Endothelial cell of umbilical vein (primary cell): ENCODE measurements around the gene DOCK4. TPM values are rescaled to one million over a fixed set of nuclear protein-coding genes. Genes with fewer than 3 reads are reported as not detected.
"Not testable (repeated sequence)": the region's sequence is repeated elsewhere in the genome, so short reads cannot be mapped to it uniquely, and the experiment has no call there.

ENCODE experiments used
- BruUV-seq: library from RNA; stranded (reverse); fragments of 400-500 nt; replicated peaks from 2 replicates; lab custom pipeline; 2021; lab: Mats Ljungman, UMichigan
- CTCF ChIA-PET: fragments of 300-600, 350-600 bp; sonication (Branson Sonifier 250); formaldehyde crosslinking; loops from one replicate; lab custom pipeline; 2021; ENCODE audit warnings: antibody characterized with exemption, inconsistent platforms; lab: Charles Lee
- POLR2A ChIA-PET: fragments of 300-600, 350-600 bp; sonication (Branson Sonifier 250); formaldehyde crosslinking; loops from one replicate; lab custom pipeline; 2021; ENCODE audit warnings: antibody characterized with exemption, inconsistent platforms; lab: Charles Lee
- DNase-seq: peaks from one replicate; pipeline ENCODE4 v3.0.0-alpha.2; 2011; ENCODE audit warnings: low read depth, low spot score
- FAIRE-seq: peaks from 2 replicates; lab custom pipeline; 2011; peaks lifted over from hg19 to GRCh38; lab: Jason Lieb, UNC
- H2AFZ ChIP-seq: 2 replicates; pipeline ENCODE4 v1.6.0; 2012; ENCODE audit warnings: low read depth, low read length, control low read depth, inconsistent platforms
- H3K27ac ChIP-seq: 2 replicates; pipeline ENCODE4 v1.5.1; 2011; ENCODE audit warnings: low read depth, mild to moderate bottlenecking, control low read depth, low read length, moderate library complexity; ENCODE audit not compliant: insufficient read depth
- H3K27me3 ChIP-seq, 2 experiments: 2 replicates each; pipeline versions ENCODE4 v1.6.0 to v1.6.1; 2011; ENCODE audit warnings: low read length in 2 of 2, mixed read lengths in 1 of 2; ENCODE audit not compliant: control insufficient read depth in 2 of 2, insufficient read depth in 2 of 2
- H3K36me3 ChIP-seq, 2 experiments: 2 replicates in 1 of 2; 3 replicates in 1 of 2; pipeline ENCODE4 v1.5.1; 2011; ENCODE audit warnings: low read length in 2 of 2, mild to moderate bottlenecking in 1 of 2, moderate library complexity in 1 of 2; ENCODE audit not compliant: control insufficient read depth in 2 of 2, insufficient read depth in 2 of 2; ENCODE audit errors: extremely low read depth in 1 of 2
- H3K4me1 ChIP-seq: 3 replicates; pipeline ENCODE4 v1.5.1; 2011; ENCODE audit warnings: mild to moderate bottlenecking, low read length; ENCODE audit not compliant: control insufficient read depth, insufficient read depth; ENCODE audit errors: extremely low read depth
- H3K4me2 ChIP-seq: 2 replicates; pipeline ENCODE4 v1.6.1; 2011; ENCODE audit warnings: low read length, control low read depth, mixed read lengths; ENCODE audit not compliant: insufficient read depth
- H3K4me3 ChIP-seq, 3 experiments: fragments of 200-600 bp in 1 of 3; sonication (generic), shearing (Covaris generic) in 1 of 3; replicated peaks in 1 of 3; 2 replicates each; pipeline ENCODE4 v1.5.1; 2011 to 2016; ENCODE audit warnings: control low read depth in 3 of 3, low read length in 3 of 3, mild to moderate bottlenecking in 2 of 3, inconsistent platforms in 1 of 3, low read depth in 1 of 3, moderate library complexity in 1 of 3; ENCODE audit not compliant: insufficient read depth in 1 of 3
- H3K79me2 ChIP-seq: 2 replicates; pipeline ENCODE4 v1.6.0; 2012; ENCODE audit warnings: low read length, inconsistent platforms; ENCODE audit not compliant: control insufficient read depth, insufficient read depth
- H3K9ac ChIP-seq: replicated peaks from 2 replicates; pipeline ENCODE3; 2011; ENCODE audit warnings: low read length, control low read depth; ENCODE audit not compliant: insufficient read depth; ENCODE audit errors: extremely low read depth
- H3K9me1 ChIP-seq: replicated peaks from 3 replicates; pipeline ENCODE4 v1.6.0; 2011; ENCODE audit warnings: mild to moderate bottlenecking, low read length; ENCODE audit not compliant: control insufficient read depth, insufficient read depth; ENCODE audit errors: extremely low read depth
- H3K9me3 ChIP-seq: replicated peaks from 2 replicates; pipeline ENCODE4 v1.5.1; 2012; ENCODE audit warnings: low read length, inconsistent platforms; ENCODE audit not compliant: control insufficient read depth, insufficient read depth
- H4K20me1 ChIP-seq: replicated peaks from 2 replicates; pipeline ENCODE3; 2011; ENCODE audit warnings: mild to moderate bottlenecking, low read length; ENCODE audit not compliant: control insufficient read depth, insufficient read depth; ENCODE audit errors: extremely low read depth
- CTCF ChIP-seq, 2 donors: IDR thresholded peaks; 1 replicate in 1 of 2; 2 replicates in 1 of 2; pipeline ENCODE4 v1.5.1; 2011; ENCODE audit warnings: low read length in 2 of 2, mild to moderate bottlenecking in 2 of 2, moderate library complexity in 2 of 2, control low read depth in 1 of 2, inconsistent platforms in 1 of 2, low read depth in 1 of 2; ENCODE audit not compliant: insufficient read depth in 1 of 2; ENCODE audit errors: extremely low read depth in 1 of 2
- GATA2 ChIP-seq: IDR thresholded peaks from 2 replicates; pipeline ENCODE4 v1.7.0; 2011; ENCODE audit warnings: low read depth, mild to moderate bottlenecking, moderate library complexity, mixed read lengths, low read length; ENCODE audit not compliant: insufficient read length, insufficient read depth
- POLR2AphosphoS5 ChIP-seq: IDR thresholded peaks from 2 replicates; pipeline ENCODE4 v1.6.1; 2012; ENCODE audit warnings: low read depth, mild to moderate bottlenecking, control low read depth, low read length, moderate library complexity; ENCODE audit not compliant: insufficient read depth
- dilution Hi-C: fragments of 300-500 bp; cut with MboI; formaldehyde crosslinking; loops from one replicate; pipeline ENCODE4 v1.15.0; 2019; ENCODE audit warnings: low sequenced_read_pairs; ENCODE audit not compliant: extremely low pct_ligation_motif_present
- intact Hi-C: fragments of 100-400 bp; cut with micrococcal nuclease; formaldehyde crosslinking; loops from one replicate; pipeline ENCODE4 v1.10.0; 2022
- polyA plus RNA-seq, 4 experiments: library from polyadenylated mRNA; depleted of rRNA in 3 of 4; stranded (reverse) in 3 of 4; unstranded in 1 of 4; fragments of >200 nt; gene quantifications; 2 replicates each; pipeline versions ENCODE4 v1.2.1 to v1.2.3, GENCODE V29; 2011 to 2012; ENCODE audit warnings: missing spikeins in 1 of 4
- total RNA-seq: library from RNA; stranded (reverse); gene quantifications from 2 replicates; pipeline ENCODE4 v1.2.3, GENCODE V29; 2021

The DOCK4 gene
- total and polyA plus RNA-seq, 2 donors (not counting 3 experiments of a cell fraction or from before 2014, with no cell fraction given): 47.4 to 164 TPM

GRCh38 chr7:112128041-112128440 is 78.2 kb downstream of the DOCK4 start:
- intact Hi-C loops, H3K9me1 ChIP-seq, FAIRE-seq, H3K4me2 ChIP-seq, DNase-seq, POLR2A ChIA-PET, H3K9ac ChIP-seq, H3K27ac ChIP-seq, H3K36me3 ChIP-seq, dilution Hi-C loops, H2AFZ ChIP-seq, BruUV-seq, H3K9me3 ChIP-seq, H3K4me3 ChIP-seq, CTCF ChIA-PET, H3K27me3 ChIP-seq: not testable (repeated sequence)
- H4K20me1 ChIP-seq: peaks cover 11% of the 10 kb centered on the region
- H3K79me2 ChIP-seq: peaks cover 86% of the 10 kb centered on the region
- peaks cover 38% of the 10 kb centered on the region for H3K4me1 ChIP-seq

GRCh38 chr7:112125250-112125649 is 80.9 kb downstream of the DOCK4 start:
- Histone ChIP-seq H3K4me2 (no peak overlapping the region), H3K9me3 (no peaks in the 10 kb centered on the region), H3K9ac (no peak overlapping the region), H3K27me3 (no peaks in the 10 kb centered on the region), H3K9me1 (no peaks in the 10 kb centered on the region), H3K79me2 (peaks cover 85% of the 10 kb centered on the region), H3K36me3 (peaks cover 0 to 3% of the 10 kb centered on the region in 2 experiments), H4K20me1 (peaks cover 13% of the 10 kb centered on the region), H3K27ac (no peak overlapping the region), H3K4me3 (no peak overlapping the region), H3K4me1 (peaks cover 10% of the 10 kb centered on the region), H2AFZ (no peak overlapping the region)
- no peak for DNase-seq
- ChIA-PET CTCF (interaction anchor here (0.9 to 2.0 kb wide), 2 partner anchors 10 to 20 kb away, joined by 3 to 12 read pairs; no protein-coding TSS in a partner anchor), POLR2A (no interaction called here)
- no TSS peak for BruUV-seq
- TF ChIP-seq GATA2 (no peak), POLR2AphosphoS5 (no peak), CTCF (IDR thresholded peaks at IDR 0.05; ENCODE audit: extremely low read depth in 1 of 2, insufficient read depth in 1 of 2, low read depth in 1 of 2, low read length in 2 of 2) (no peak)
- dilution Hi-C loops (no loop called here), intact Hi-C loops (no loop called here)
- peak; percentile 8 for FAIRE-seq
